HG03457 (cell line): ENCODE measurements around the gene CDH22.

Experiments used
- ATAC-seq: cut with Tn5 transposase; IDR thresholded peaks from one replicate; pipeline ENCODE4 v1.9.1; 2021; ENCODE audit warnings: moderate number of reproducible peaks; ENCODE audit not compliant: unreplicated experiment

The CDH22 gene

DNA sequence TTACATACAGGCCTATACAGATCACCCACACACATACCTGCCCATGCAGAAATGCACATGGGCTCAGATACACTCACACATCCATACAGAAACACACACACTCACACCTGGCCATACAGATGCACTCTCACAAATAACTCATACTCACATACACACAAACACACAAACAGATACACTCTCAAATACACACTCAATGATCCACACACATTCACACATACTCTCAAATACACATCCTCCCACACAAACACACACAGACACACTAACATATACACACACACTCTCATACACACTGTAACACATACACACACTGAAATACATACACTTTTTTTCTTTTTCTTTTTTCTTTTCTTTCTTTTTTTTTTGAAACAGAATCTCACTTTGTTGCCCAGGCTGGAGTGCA is 90.7 kb downstream of the CDH22 start:
- no peak for ATAC-seq

DNA sequence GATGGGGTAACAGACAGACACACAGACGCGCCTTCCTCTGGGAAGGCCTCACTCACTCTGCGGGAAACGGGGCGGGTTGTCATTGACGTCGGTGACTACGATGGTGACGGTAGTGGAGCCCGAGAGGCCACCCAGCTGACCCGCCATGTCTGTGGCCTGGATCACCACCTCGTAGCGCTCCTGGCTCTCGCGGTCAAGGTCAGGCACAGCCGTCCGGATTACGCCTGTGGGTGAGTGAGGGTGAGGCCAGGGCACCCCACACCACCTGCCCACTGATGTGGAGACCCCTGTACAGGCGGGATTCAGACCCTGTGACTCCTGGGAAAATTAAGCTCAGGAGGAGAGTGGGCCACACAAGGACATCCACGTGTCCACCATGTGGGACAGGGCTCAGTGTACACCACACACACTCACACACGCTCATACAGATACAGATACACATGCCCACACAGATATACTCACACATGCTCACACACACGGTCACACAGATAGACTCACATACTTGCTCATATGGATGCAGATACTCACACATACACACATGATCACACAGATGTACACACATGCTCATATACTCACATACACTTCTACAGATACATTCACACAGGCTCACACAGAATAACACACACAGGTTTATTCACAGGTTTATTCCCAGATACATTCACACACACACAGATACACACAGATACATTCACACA is 91.4 kb downstream of the CDH22 start:
- ATAC-seq, result no peak

DNA sequence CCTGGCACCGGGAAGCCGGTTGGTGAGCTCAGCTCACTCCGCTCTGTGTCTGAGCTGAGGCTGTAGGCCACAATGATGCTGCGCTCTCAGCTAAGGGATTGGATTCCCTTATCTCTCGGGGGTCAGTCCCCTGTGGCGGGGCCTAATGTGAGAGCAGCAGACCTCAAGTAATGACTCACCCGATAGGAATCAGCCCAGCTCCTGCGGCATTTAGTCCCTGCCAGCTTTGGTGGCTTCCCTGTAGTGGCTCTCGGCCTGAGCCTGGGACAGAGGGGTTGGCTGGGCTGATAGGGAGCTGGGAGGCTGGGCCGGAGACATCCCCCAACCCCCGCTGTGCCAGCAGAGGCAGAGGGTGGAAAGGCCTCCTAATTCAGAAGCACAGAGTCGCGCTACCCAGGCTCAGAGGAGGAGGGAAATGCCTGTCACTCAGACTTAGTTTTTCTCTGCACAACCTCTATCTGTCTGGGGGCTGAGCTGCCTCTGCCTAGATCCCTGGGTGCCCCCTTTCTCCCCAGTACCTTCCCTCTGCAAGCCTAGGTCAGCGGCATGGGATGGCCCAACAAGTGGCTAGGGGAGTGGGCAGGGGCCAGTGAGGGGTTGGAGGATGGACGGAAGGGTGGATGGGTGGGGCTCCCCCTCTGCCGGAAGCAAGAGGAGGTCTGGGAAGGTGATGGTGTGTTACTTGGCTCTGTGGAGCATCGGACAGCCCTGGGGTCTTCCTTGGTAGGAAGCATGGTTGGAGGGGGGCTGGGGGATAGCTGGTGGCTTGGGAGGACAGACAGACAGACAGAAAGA is 92.2 kb downstream of the CDH22 start:
- ATAC-seq, result no peak

DNA sequence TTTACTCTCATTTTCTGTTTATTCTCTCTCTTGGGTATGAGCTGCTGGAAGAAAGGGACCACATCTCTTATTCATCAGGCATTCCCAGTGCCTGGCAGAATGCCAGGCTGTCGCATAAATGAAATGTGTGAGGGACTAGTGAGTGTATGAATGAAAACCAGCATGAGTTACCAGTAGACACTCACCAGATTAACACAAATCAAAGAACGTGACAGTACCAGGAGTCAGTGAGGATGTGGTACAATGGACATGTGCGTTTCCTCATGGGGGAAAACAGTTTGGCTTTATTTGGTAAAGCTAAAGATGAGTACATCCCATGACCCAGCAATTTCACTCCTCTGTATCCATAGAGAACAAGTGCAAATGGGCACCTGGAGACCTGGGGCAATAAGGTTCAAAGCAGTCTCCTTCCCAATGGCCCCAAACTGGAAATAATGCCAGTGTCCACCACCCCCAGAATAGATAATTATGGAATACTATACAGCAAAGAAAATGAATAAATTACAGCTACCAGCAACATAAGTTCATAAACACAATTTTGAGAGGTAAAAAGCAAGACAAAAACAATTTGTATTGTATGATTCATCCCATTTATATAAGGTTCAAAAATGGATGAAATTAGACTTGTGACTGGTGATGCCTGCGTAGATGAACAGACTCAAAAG is 93.3 kb downstream of the CDH22 start:
- ATAC-seq, result no peak

DNA sequence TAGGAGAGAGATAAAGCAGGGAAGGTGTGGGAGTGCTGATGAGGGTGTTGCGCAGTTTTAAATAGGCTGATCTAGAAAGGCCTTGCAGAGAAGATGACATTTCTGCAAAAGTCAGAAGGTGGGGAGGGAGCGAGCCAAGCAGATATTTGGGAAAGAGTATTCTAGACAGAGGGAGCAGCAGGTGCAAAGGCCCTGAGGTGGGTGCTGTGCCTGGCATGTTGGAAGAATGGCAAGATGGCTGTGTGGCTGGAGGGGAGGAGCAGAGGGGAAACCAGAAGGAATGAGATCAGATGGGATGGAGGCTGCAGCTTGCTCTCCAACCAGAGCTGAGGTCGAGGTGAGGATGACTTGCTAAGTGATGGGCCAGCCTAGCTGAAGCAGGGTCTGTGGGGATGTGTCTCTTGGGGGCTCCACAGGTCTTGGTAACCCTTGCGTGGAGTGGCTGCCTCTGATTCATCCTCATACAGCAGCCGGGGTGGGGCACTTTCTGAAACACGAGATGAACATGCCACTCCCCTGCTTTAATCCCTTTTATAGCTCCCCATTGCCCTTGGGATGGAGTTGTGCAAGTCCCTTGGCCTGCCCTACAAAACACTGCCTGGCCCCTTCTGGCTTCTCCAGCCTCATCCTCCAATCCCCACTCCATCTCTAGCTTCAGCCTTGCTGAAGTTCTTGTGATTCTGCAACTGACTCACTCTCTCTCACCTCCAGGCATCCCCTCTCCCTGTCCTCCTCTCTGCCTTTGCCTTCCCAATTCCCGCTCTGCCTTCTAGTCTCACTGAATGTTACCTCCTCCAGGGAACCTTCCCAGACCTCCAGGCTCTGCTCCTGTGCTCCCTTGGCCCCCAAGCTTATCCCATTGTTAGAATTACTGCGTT is 94.1 kb downstream of the CDH22 start:
- no peak for ATAC-seq

DNA sequence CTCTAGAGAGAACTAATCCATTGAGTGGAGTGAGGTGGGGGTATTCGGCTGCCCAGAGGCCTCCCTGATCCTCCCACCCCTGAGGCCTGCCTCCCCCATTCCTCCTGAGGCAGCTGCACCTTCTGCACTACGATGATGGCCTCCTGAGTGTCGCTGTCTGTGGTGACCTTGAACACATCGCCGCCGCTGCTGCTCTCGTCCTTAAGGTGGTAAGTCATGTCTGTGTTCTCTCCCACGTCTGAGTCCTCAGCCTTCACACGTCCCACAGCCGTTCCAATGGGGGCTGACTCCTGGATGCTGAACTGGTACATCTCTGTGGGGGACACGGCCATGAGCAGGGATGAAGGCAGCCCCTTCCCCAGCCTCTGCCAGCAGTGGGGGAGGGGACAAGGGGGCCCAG is 95.4 kb downstream of the CDH22 start:
- no peak for ATAC-seq

DNA sequence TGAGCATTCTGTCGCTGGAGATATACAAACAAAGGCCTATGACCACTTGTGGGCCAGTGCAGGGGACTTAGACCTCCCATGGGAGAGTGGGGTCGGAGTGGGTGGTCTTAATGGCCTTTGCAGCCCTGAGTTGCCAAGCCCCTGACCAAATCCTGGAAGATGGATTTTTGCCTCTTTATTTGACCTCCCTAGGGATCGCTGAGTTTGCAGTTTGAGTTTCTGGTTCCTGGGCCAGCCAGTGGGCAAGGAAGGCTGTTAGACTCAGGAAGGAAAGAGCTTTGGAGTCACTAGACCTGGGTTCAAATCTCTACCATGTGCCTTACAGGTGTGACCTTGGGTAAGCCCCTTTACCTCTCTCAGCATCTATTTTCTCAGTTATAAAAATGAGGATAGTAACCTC is 96.0 kb downstream of the CDH22 start:
- no peak for ATAC-seq

DNA sequence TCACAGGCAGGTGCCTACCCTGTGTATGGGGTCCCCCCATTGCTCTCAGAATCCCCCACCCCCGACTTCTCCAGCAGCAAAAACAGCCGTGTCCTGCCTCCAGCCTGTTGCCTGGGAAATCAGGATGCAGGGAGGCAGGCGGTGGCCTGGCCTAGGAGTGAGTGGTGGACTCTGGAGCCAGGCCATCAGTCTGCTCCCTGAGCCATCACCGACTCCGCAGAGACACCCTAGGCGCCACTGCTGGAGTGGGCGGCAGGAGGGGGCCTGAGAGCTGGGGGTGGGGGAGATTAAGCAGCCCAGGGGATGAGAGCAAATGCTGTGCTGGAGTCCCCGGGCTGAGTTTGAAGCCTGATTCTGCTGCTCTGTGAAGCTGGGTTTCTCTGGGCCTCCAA is 97.0 kb downstream of the CDH22 start:
- no peak for ATAC-seq

DNA sequence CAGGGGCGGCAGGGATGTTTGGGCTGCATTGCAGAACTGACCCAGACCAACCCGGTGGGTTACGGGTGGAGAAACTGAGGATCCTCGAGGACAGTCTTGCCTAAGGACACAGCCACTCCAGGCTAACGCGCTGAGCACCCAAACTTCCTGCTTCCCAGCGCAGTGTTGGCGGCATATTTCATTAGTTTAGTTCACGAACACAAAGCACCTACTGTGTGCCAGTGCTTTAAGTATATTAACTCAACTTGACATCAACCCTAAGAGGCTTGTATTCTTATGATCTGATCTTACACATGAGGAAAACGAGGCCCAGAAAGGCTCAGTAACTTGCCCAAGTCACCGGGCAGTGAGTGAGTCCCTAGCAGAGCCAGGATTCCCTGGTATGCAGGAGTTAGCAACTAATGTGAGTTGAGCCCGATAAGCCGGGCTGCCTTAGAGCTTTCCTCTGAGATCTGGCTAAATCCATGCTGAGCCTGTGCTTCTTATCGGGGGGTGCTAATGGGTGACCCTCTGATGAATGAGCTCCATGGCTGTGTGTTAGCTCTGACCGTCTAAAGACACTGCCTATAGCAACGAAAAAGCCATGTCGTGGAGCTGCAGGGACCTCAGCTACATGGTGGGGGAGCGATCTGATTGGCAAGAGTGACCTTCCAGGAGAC is 97.5 kb downstream of the CDH22 start:
- ATAC-seq, result no peak

DNA sequence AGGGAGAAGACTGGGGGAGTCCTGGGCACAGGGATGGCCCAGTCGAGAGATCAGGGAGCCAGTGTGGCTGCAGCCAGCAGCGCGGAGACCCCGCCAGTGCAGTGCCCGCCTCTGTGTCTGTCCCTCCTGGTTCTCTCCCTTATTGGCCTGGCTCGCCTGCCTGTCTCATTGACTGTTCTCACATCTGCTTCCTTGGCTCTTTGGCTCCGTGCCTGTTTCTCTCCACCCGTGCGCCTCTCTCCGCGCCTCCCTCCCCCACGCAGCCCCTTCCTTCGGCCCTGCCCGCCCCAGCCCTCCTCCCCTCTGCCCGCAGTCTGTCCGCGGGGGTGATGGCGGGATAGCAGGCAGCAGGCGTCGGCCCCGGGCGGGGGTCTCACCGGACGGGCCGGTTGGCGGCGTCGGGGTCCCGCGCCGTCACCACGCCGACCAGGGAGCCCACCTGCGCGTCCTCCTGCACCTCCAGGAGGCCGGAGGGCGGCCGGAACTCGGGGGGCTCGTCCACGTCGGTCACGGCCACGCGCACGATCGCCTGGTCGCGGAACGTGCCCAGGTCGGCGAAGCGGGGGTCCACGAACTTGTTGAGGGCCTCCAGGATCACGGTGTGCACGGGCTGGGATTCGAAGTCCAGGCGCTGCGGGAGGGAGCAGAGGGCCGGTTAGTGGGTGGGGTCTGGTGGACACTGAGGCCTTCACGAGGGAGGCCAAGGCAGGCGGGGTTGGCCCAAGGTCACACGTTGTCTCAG is 98.2 kb downstream of the CDH22 start:
- no peak for ATAC-seq

DNA sequence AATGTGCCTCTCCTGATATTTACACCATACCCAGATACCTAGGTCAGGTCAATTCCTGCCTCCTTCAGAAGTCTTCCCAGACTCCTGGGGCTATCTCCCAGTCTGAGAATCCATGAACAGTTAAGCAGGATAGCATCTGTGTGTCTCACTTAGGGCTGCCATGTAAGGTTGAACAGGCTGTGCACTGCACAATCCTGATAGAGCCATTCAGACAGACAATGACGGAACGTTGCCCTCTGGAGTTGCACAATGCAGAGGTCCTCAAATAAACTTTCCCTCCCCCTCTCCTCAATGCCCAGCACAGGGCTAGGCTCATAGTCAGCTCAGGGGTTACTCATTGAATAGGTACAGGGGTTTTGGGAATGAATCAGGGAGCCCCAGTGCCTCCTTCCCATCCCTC is 100.5 kb downstream of the CDH22 start:
- no peak for ATAC-seq

DNA sequence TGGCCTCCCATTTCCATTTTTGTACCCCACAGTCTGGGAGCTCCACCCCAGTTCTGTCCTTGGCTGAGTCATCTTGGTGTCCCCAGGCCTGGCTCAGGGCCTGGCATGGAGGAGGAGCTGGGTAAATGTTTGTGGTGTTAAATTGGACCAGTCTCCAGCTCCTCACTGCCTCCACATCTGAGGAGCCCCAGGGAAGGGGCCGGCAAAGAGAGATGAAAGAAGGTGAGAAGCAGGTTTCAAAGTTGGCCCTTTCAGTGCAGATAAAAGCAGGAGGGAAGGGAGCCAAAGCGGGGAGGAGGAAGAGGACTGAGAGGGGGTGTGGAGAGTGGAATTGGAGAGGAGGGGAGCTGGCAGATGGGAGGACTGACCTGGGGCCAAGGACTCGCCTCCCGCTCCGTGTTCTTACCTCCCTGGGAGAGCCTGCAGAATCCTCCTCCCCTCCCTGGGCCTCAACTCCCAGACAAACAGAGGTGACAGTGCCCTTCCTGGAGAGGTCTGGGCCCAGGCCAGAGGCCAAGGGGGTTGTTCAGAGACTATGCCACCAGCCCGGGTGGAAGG is 101.2 kb downstream of the CDH22 start:
- no peak for ATAC-seq

DNA sequence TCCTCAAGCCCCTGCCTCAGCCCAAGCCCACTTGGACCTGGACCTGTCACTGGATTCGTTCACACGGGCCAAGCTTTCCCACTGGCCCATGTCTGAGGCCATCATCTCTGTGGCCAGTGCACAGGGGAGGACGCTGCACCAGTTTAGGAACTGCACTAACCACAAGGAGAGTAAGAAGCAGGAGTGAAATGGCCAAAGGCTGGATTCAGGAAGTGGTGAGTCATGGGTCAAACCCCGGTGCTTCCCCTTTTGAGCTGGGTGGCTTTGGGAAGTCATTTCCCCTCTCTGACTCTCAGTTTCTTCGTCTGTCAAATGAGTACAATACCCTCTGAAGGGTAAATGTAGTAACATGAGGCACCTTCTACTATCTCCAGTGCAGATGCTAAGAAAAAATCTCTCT is 102.3 kb downstream of the CDH22 start:
- no peak for ATAC-seq

DNA sequence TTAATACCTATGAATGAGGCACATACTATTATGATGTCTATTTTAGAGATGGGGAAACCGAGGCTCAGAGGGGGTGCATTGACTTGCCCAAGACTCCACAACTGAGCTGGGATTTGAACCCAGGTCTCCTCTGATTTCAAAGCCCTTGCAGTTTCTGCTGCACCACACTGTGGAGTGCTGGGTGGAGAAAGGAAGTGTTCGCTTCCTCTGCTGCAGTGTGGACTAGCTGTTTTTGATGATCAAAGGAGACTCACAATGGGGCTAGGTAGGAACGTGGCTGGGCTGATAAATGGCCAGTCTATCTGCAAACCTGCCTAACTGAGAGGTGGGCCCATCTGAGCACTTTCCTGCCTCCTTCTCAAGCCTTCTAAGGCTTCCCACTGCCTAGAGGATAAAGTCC is 102.9 kb downstream of the CDH22 start:
- no peak for ATAC-seq

DNA sequence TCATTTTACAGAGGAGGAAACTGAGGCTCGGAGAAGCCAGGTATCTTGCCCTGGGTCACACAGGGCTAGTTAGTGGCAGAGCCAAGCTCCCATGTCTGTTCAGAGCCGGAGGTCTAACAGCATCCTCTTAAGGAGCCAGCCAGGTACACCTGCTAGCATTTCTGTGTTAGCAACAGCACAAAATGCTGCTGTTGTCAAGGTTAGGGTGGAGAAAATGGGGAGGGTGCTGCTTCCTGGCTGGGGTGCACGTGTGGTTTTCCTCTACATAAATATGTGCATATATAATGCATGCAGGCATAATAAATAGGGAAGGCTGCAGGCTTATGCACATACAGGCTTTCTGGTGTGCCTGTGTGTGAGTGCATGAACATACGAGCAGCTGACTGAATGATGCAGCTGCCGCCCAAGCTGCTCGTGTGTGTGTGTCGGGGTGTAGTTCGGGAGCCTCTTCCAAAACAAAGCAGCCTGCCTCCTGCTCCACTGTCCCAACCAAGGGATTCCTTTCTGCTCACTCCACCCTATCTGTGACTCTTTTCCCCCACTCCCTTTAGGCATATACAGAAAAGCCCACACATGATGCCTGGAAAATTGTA is 103.6 kb downstream of the CDH22 start:
- ATAC-seq, result no peak

DNA sequence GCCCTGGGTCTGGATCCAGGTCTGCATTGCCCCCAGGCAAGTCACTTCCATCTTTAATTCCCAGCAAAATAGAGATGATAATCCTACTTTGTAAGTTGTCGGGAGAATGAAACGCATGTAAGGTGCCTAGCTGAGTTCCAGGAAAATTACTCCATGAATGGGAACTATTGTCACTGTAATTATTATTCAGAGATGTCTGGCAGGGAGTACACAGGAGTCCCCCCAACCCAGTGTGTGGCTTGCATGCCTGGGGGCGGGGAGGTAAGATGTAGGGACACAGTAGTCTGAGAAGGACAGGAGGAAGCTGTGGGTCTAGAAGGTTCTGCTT is 104.8 kb downstream of the CDH22 start:
- no peak for ATAC-seq

DNA sequence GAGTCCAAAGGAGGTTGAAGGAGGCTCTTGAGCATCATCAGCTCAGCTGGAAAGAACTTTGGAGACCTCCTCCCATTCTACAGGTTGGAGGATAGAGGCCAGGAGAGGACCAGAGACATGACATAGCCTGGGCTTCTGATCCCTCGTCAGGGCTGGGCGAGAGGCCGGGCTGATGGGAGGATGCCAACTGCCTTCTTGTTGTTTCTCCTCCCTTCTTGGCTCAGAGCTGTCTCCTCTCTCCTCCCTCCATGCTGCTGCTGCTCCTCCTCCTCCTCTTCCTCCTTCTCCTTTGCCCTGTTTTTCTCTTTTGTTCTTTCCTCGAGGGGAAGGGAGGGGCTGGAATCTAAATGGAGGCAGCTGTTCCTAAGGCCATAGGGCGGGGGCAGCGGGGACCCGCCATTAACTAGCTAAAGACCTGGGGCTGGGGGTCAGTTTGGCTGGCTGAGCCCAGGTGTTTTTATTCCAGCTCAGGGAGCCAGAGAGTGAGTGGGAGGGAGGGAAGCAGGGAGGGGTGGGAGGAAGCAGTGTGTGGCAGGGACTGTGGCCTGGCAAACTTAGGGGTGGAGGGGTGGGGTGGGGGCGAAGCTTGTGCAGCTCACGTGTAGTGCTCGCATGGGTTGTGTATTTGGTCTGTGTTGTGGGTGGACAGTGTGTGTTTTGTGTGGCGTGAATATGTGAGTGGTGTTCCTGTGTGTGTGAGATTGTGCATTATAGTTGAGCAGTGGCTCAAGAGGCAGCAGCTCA is 105.4 kb downstream of the CDH22 start:
- ATAC-seq, result no peak
